GM19035 (cell line): Measurements from ENCODE around the gene THY1.
"Not testable (repeated sequence)": the region's sequence is repeated elsewhere in the genome, so short reads cannot be mapped to it uniquely, and the experiment has no call there.

Experiments
- ATAC-seq: cut with Tn5 transposase; IDR thresholded peaks from one replicate; pipeline ENCODE4 v1.9.1; 2021; ENCODE audit not compliant: unreplicated experiment

THY1 gene

GRCh38 chr11:119419834-119420492, 3.0 kb downstream of the THY1 start:
- ATAC-seq: no peak

- no peak for ATAC-seq
Measured at GRCh38 chr11:119419246-119419645, 3.7 kb downstream of the THY1 start.

GRCh38 chr11:119418759-119419158, 4.2 kb downstream of the THY1 start:
- ATAC-seq: no peak

- ATAC-seq: no peak
Measured at GRCh38 chr11:119417726-119418540, 5.0 kb downstream of the THY1 start.

- no peak for ATAC-seq
Measured at GRCh38 chr11:119416606-119417580, 6.1 kb downstream of the THY1 start.

GRCh38 chr11:119415966-119416365, 7.0 kb downstream of the THY1 start:
- ATAC-seq: no peak

GRCh38 chr11:119415517-119415916, 7.5 kb downstream of the THY1 start:
- no peak for ATAC-seq

GRCh38 chr11:119414734-119415133, 8.2 kb downstream of the THY1 start:
- no peak for ATAC-seq

GRCh38 chr11:119414321-119414720, 8.7 kb downstream of the THY1 start:
- no peak for ATAC-seq

- no peak for ATAC-seq
Measured at GRCh38 chr11:119412072-119412471, 10.9 kb downstream of the THY1 start.

- no peak for ATAC-seq
Measured at GRCh38 chr11:119410501-119410900, 12.5 kb downstream of the THY1 start.

- no peak for ATAC-seq
Measured at GRCh38 chr11:119409731-119410130, 13.2 kb downstream of the THY1 start.

GRCh38 chr11:119406005-119406404, 17.0 kb downstream of the THY1 start:
- no peak for ATAC-seq

GRCh38 chr11:119405448-119405847, 17.5 kb downstream of the THY1 start:
- ATAC-seq: not testable (repeated sequence)

GRCh38 chr11:119404872-119405271, 18.1 kb downstream of the THY1 start:
- no peak for ATAC-seq

GRCh38 chr11:119403021-119403420, 20.0 kb downstream of the THY1 start:
- no peak for ATAC-seq

- ATAC-seq: no peak
Measured at GRCh38 chr11:119402470-119402869, 20.5 kb downstream of the THY1 start.

GRCh38 chr11:119400860-119401259, 22.1 kb downstream of the THY1 start:
- no peak for ATAC-seq

- no peak for ATAC-seq
Measured at GRCh38 chr11:119397740-119398139, 25.2 kb downstream of the THY1 start.

- ATAC-seq: no peak
Measured at GRCh38 chr11:119396835-119397234, 26.1 kb downstream of the THY1 start.

GRCh38 chr11:119391275-119391674, 31.7 kb downstream of the THY1 start:
- ATAC-seq: no peak
